SK-N-SH (cell line): ENCODE measurements around the gene TMEM72.

Experiments
- CTCF ChIP-seq: fragments of 200-600 bp; sonication (generic); IDR thresholded peaks from 2 replicates; pipeline ENCODE4 v1.6.1; 2017; ENCODE audit warnings: antibody characterized with exemption, mild to moderate bottlenecking, moderate library complexity
- ELF1 ChIP-seq: IDR thresholded peaks from 2 replicates; pipeline ENCODE4 v1.4.0; 2012
- EP300 ChIP-seq, 2 experiments: IDR thresholded peaks; 2 replicates each; pipeline versions ENCODE4 v1.4.0 to v1.6.1; 2012; ENCODE audit warnings: borderline replicate concordance in 1 of 2, low read depth in 1 of 2, low read length in 1 of 2
- FOSL2 ChIP-seq: IDR thresholded peaks from 2 replicates; pipeline ENCODE4 v1.4.0; 2012; ENCODE audit warnings: low read depth, mild to moderate bottlenecking, moderate library complexity, borderline replicate concordance
- MAX ChIP-seq: IDR thresholded peaks from 2 replicates; pipeline ENCODE4 v1.4.0; 2012; ENCODE audit warnings: low read depth
- MXI1 ChIP-seq: IDR thresholded peaks from 2 replicates; pipeline ENCODE4 v1.6.1; 2012; ENCODE audit warnings: mild to moderate bottlenecking, low read depth, low read length, improper control_type of control experiment
- POLR2AphosphoS5 ChIP-seq: IDR thresholded peaks from 2 replicates; pipeline ENCODE4 v1.6.1; 2012; ENCODE audit warnings: low read depth, low read length
- RCOR1 ChIP-seq: fragments of 150-350 bp; IDR thresholded peaks from 2 replicates; pipeline ENCODE4 v1.6.1; 2017; ENCODE audit warnings: antibody characterized with exemption, low read length
- RFX5 ChIP-seq: IDR thresholded peaks from 2 replicates; pipeline ENCODE4 v1.6.1; 2012; ENCODE audit warnings: mild to moderate bottlenecking, improper control_type of control experiment, low read length
- SMC3 ChIP-seq: IDR thresholded peaks from 2 replicates; pipeline ENCODE4 v1.6.1; 2012; ENCODE audit warnings: low read depth, low read length, improper control_type of control experiment
- TAF1 ChIP-seq: IDR thresholded peaks from 2 replicates; pipeline ENCODE4 v1.6.1; 2012; ENCODE audit warnings: low read depth, mild to moderate bottlenecking, low read length, moderate library complexity, borderline replicate concordance
- TEAD4 ChIP-seq: IDR thresholded peaks from 2 replicates; pipeline ENCODE4 v1.4.0; 2012; ENCODE audit warnings: mild to moderate bottlenecking, borderline replicate concordance; ENCODE audit not compliant: insufficient read depth
- TF ChIP-seq, protein P1 (sequence below): IDR thresholded peaks from 2 replicates; pipeline ENCODE4; 2012
- TF ChIP-seq, protein P2 (sequence below): IDR thresholded peaks from 2 replicates; pipeline ENCODE4 v1.6.1; 2012; ENCODE audit warnings: mild to moderate bottlenecking, low read depth, low read length, moderate library complexity

GRCh38 chr10:44902941-44903545 is 8.1 kb upstream of the TMEM72 start:
- TF ChIP-seq MXI1 (no peak), TAF1 (no peak), EP300 (IDR thresholded peaks at IDR 0.05; ENCODE audit: borderline replicate concordance in 1 of 2, low read depth in 1 of 2, low read length in 1 of 2) (no peak), SMC3 (no peak), ELF1 (no peak), CTCF (no peak), MAX (no peak), POLR2AphosphoS5 (no peak), RCOR1 (no peak), TEAD4 (no peak), FOSL2 (no peak), RFX5 (no peak)
- TF ChIP-seq, protein P1, sequence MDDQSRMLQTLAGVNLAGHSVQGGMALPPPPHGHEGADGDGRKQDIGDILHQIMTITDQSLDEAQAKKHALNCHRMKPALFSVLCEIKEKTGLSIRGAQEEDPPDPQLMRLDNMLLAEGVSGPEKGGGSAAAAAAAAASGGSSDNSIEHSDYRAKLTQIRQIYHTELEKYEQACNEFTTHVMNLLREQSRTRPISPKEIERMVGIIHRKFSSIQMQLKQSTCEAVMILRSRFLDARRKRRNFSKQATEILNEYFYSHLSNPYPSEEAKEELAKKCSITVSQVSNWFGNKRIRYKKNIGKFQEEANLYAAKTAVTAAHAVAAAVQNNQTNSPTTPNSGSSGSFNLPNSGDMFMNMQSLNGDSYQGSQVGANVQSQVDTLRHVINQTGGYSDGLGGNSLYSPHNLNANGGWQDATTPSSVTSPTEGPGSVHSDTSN, result no peak
- TF ChIP-seq, protein P2, sequence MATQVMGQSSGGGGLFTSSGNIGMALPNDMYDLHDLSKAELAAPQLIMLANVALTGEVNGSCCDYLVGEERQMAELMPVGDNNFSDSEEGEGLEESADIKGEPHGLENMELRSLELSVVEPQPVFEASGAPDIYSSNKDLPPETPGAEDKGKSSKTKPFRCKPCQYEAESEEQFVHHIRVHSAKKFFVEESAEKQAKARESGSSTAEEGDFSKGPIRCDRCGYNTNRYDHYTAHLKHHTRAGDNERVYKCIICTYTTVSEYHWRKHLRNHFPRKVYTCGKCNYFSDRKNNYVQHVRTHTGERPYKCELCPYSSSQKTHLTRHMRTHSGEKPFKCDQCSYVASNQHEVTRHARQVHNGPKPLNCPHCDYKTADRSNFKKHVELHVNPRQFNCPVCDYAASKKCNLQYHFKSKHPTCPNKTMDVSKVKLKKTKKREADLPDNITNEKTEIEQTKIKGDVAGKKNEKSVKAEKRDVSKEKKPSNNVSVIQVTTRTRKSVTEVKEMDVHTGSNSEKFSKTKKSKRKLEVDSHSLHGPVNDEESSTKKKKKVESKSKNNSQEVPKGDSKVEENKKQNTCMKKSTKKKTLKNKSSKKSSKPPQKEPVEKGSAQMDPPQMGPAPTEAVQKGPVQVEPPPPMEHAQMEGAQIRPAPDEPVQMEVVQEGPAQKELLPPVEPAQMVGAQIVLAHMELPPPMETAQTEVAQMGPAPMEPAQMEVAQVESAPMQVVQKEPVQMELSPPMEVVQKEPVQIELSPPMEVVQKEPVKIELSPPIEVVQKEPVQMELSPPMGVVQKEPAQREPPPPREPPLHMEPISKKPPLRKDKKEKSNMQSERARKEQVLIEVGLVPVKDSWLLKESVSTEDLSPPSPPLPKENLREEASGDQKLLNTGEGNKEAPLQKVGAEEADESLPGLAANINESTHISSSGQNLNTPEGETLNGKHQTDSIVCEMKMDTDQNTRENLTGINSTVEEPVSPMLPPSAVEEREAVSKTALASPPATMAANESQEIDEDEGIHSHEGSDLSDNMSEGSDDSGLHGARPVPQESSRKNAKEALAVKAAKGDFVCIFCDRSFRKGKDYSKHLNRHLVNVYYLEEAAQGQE, result no peak
